H1 (cell line): Measurements from ENCODE around the gene PIGL. TPM values are rescaled to one million over a fixed set of nuclear protein-coding genes. Genes with fewer than 3 reads are reported as not detected.

Experiments
- BRCA1 ChIP-seq: IDR thresholded peaks from 2 replicates; pipeline ENCODE4 v1.6.1; 2012; ENCODE audit warnings: low read depth, low read length, improper control_type of control experiment
- CTCF ChIP-seq, 3 experiments: IDR thresholded peaks; 1 replicate in 2 of 3; 2 replicates in 1 of 3; pipeline versions ENCODE4 v1.5.1 to v1.6.1; 2011; ENCODE audit warnings: low read length in 3 of 3, mild to moderate bottlenecking in 3 of 3, inconsistent platforms in 2 of 3, low read depth in 1 of 3, moderate library complexity in 1 of 3; ENCODE audit not compliant: insufficient read depth in 1 of 3; ENCODE audit errors: control extremely low read depth in 1 of 3
- E2F6 ChIP-seq: IDR thresholded peaks from 2 replicates; pipeline ENCODE4 v1.6.1; 2012; ENCODE audit warnings: inconsistent platforms
- JUND ChIP-seq: IDR thresholded peaks from 2 replicates; pipeline ENCODE4 v1.6.1; 2011; ENCODE audit warnings: mild to moderate bottlenecking, improper control_type of control experiment, low read length
- KDM1A ChIP-seq: fragments of 200-600, 300-600 bp; sonication (generic); IDR thresholded peaks from 2 replicates; pipeline ENCODE4 v1.7.1; 2016; ENCODE audit warnings: mild to moderate bottlenecking, low read length, borderline replicate concordance
- POLR2A ChIP-seq, 2 experiments: IDR thresholded peaks; 1 replicate in 1 of 2; 2 replicates in 1 of 2; pipeline ENCODE4 v1.6.1; 2011; ENCODE audit warnings: low read depth in 2 of 2, low read length in 2 of 2, mild to moderate bottlenecking in 2 of 2; ENCODE audit errors: control extremely low read depth in 1 of 2
- TBP ChIP-seq: IDR thresholded peaks from 2 replicates; pipeline ENCODE4 v1.6.1; 2011; ENCODE audit warnings: low read depth, low read length, improper control_type of control experiment
- polyA plus RNA-seq, 7 experiments: library from polyadenylated mRNA; depleted of rRNA in 3 of 7; stranded (reverse) in 5 of 7; unstranded in 2 of 7; fragments of >200 nt in 5 of 7; fragments of 200-250 nt in 2 of 7; gene quantifications; 1 replicate in 5 of 7; 2 replicates in 1 of 7; 4 replicates in 1 of 7; pipeline versions ENCODE4 v1.2.1 to v1.2.3, GENCODE V29; 2011 to 2013; ENCODE audit warnings: missing spikeins in 2 of 7, mixed read lengths in 2 of 7
- total RNA-seq: library from RNA; stranded (reverse); fragmentation: NEBNext Ultra II Directional; extraction: Animal tissue kit (Norgen Biotek cat#: 25700); gene quantifications from 2 replicates; pipeline ENCODE4 v1.2.1, GENCODE V29; 2021
- TF ChIP-seq, protein P1 (sequence below): fragments of 300-600 bp; sonication (generic); IDR thresholded peaks from 2 replicates; pipeline ENCODE4 v1.7.1; 2012; ENCODE audit warnings: low read length, moderate library complexity, mild to moderate bottlenecking, inconsistent platforms; ENCODE audit not compliant: insufficient replicate concordance

Gene PIGL
- total and polyA plus RNA-seq, 2 of the 8 experiments (the other 6 are each of a cell fraction or from before 2014, with no cell fraction given): 28.4 to 30.8 TPM

- TF ChIP-seq, protein P1, sequence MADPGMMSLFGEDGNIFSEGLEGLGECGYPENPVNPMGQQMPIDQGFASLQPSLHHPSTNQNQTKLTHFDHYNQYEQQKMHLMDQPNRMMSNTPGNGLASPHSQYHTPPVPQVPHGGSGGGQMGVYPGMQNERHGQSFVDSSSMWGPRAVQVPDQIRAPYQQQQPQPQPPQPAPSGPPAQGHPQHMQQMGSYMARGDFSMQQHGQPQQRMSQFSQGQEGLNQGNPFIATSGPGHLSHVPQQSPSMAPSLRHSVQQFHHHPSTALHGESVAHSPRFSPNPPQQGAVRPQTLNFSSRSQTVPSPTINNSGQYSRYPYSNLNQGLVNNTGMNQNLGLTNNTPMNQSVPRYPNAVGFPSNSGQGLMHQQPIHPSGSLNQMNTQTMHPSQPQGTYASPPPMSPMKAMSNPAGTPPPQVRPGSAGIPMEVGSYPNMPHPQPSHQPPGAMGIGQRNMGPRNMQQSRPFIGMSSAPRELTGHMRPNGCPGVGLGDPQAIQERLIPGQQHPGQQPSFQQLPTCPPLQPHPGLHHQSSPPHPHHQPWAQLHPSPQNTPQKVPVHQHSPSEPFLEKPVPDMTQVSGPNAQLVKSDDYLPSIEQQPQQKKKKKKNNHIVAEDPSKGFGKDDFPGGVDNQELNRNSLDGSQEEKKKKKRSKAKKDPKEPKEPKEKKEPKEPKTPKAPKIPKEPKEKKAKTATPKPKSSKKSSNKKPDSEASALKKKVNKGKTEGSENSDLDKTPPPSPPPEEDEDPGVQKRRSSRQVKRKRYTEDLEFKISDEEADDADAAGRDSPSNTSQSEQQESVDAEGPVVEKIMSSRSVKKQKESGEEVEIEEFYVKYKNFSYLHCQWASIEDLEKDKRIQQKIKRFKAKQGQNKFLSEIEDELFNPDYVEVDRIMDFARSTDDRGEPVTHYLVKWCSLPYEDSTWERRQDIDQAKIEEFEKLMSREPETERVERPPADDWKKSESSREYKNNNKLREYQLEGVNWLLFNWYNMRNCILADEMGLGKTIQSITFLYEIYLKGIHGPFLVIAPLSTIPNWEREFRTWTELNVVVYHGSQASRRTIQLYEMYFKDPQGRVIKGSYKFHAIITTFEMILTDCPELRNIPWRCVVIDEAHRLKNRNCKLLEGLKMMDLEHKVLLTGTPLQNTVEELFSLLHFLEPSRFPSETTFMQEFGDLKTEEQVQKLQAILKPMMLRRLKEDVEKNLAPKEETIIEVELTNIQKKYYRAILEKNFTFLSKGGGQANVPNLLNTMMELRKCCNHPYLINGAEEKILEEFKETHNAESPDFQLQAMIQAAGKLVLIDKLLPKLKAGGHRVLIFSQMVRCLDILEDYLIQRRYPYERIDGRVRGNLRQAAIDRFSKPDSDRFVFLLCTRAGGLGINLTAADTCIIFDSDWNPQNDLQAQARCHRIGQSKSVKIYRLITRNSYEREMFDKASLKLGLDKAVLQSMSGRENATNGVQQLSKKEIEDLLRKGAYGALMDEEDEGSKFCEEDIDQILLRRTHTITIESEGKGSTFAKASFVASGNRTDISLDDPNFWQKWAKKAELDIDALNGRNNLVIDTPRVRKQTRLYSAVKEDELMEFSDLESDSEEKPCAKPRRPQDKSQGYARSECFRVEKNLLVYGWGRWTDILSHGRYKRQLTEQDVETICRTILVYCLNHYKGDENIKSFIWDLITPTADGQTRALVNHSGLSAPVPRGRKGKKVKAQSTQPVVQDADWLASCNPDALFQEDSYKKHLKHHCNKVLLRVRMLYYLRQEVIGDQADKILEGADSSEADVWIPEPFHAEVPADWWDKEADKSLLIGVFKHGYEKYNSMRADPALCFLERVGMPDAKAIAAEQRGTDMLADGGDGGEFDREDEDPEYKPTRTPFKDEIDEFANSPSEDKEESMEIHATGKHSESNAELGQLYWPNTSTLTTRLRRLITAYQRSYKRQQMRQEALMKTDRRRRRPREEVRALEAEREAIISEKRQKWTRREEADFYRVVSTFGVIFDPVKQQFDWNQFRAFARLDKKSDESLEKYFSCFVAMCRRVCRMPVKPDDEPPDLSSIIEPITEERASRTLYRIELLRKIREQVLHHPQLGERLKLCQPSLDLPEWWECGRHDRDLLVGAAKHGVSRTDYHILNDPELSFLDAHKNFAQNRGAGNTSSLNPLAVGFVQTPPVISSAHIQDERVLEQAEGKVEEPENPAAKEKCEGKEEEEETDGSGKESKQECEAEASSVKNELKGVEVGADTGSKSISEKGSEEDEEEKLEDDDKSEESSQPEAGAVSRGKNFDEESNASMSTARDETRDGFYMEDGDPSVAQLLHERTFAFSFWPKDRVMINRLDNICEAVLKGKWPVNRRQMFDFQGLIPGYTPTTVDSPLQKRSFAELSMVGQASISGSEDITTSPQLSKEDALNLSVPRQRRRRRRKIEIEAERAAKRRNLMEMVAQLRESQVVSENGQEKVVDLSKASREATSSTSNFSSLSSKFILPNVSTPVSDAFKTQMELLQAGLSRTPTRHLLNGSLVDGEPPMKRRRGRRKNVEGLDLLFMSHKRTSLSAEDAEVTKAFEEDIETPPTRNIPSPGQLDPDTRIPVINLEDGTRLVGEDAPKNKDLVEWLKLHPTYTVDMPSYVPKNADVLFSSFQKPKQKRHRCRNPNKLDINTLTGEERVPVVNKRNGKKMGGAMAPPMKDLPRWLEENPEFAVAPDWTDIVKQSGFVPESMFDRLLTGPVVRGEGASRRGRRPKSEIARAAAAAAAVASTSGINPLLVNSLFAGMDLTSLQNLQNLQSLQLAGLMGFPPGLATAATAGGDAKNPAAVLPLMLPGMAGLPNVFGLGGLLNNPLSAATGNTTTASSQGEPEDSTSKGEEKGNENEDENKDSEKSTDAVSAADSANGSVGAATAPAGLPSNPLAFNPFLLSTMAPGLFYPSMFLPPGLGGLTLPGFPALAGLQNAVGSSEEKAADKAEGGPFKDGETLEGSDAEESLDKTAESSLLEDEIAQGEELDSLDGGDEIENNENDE: no peak
- TF ChIP-seq KDM1A: no peak
- no peak for TF ChIP-seq CTCF (IDR thresholded peaks at IDR 0.05; ENCODE audit: control extremely low read depth in 1 of 3, insufficient read depth in 1 of 3, low read depth in 1 of 3, low read length in 3 of 3)
- no peak for TF ChIP-seq TBP
- no peak for TF ChIP-seq POLR2A (IDR thresholded peaks at IDR 0.05; ENCODE audit: control extremely low read depth in 1 of 2, low read depth in 2 of 2, low read length in 2 of 2)
- TF ChIP-seq JUND: no peak
- TF ChIP-seq E2F6: no peak
- no peak for TF ChIP-seq BRCA1
Measured at GRCh38 chr17:16288860-16289571, 72.0 kb downstream of the PIGL start (continued).
